ENCODE data around the gene IQGAP3. TPM values are rescaled to one million over a fixed set of nuclear protein-coding genes. Genes with fewer than 3 reads are reported as not detected.
"Not testable (repeated sequence)": the region's sequence is repeated elsewhere in the genome, so short reads cannot be mapped to it uniquely, and the experiment has no call there.

IQGAP3 gene
- polyA plus RNA-seq, 3 donors from 2014 or later, result not detected

DNA sequence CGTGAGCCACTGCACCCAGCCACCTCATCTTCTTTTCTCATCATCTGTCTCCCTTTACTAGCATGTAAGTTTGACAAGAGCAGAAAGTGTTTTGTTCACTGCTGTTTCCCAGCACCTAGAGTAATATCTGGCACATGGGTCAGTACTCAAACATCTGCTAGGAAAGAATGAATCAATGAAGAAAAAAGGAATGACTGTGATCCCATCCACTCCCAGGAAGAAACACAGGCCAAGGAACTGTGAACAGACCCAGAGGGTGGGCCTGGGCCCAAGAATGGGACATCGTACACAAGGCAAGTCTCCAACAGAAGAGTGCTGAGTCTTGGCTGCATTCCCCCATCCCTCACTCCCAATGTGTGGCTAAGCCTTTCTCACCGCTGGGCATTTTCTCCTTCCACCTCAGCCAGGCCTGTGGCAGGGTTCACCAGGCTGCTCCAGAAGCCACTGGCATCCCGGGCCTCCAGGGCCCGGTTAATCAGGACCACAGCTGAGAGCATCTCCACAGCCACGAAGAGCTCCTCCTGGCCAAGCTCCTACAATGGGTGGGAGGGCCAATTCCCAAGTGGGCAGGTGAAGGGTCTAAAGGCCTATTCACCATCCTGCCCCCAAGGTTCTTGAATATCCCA is 18.4 kb downstream of the IQGAP3 start:
- H3K9me3 Mint-ChIP-seq, result no peaks in the 10 kb centered on the region
- no peak overlapping the region for H3K4me3 Mint-ChIP-seq
- no peak for DNase-seq
- H3K27ac Mint-ChIP-seq, result no peak overlapping the region
- peaks cover 0 to 2% of the 10 kb centered on the region in 2 donors for H3K4me1 Mint-ChIP-seq
- peaks cover 0 to 2% (median 0%) of the 10 kb centered on the region in 3 donors for H3K27me3 Mint-ChIP-seq (ENCODE audit: low read depth in 3 of 3)
- peaks cover 0 to 3% (median 0%) of the 10 kb centered on the region in 3 donors for H3K36me3 Mint-ChIP-seq

DNA sequence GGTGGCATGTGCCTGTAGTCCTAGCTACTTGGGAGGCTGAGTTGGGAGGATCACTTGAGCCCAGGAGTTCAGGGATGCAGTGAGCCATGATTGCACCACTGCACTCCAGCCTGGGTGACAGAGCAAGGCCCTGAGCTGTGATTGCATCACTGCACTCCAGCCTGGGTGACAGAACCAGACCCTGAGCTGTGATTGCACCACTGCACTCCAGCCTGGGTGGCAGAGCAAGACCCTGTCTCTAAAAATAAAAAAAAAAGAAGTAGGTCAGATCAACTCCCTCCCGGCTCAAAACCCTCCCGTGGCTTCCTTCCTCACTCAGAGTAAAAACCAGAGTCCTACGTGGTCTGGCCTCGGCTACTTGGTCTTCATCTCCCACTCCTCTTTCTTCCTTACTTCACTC is 19.4 kb downstream of the IQGAP3 start:
- not testable (repeated sequence) for H3K27me3 Mint-ChIP-seq (ENCODE audit: low read depth in 3 of 3); H3K9me3 Mint-ChIP-seq; H3K4me1 Mint-ChIP-seq; DNase-seq; H3K36me3 Mint-ChIP-seq; H3K4me3 Mint-ChIP-seq
- H3K27ac Mint-ChIP-seq, result peak overlapping the region in 1 of 6 donors; percentile 29

DNA sequence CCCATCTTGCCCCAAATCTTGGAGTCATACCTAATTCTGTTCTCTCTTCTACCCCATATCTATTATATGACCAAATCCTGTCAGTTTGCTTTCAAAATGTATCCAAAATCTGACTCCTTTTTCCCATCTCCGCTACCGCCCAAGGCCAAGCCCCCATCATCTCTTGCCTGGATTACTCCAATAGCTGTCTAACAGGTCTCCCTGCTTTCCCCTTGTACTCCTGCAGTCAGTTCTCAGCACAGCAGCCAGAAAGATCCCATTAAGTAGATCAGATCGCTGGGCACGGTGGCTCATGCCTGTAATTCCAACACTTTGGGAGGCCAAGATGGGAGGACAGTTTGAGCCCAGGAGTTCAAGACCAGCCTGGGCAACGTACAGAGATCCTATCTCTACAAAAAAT is 19.8 kb downstream of the IQGAP3 start:
- DNase-seq, result no peak
- peaks cover 0 to 2% of the 10 kb centered on the region in 2 donors for H3K4me1 Mint-ChIP-seq
- H3K9me3 Mint-ChIP-seq, result no peaks in the 10 kb centered on the region
- peaks cover 0 to 3% (median 0%) of the 10 kb centered on the region in 3 donors for H3K36me3 Mint-ChIP-seq
- H3K27me3 Mint-ChIP-seq (ENCODE audit: low read depth in 3 of 3), result peaks cover 0 to 2% (median 0%) of the 10 kb centered on the region in 3 donors
- H3K27ac Mint-ChIP-seq, result peak overlapping the region in 1 of 6 donors; percentile 54
- no peak overlapping the region for H3K4me3 Mint-ChIP-seq

DNA sequence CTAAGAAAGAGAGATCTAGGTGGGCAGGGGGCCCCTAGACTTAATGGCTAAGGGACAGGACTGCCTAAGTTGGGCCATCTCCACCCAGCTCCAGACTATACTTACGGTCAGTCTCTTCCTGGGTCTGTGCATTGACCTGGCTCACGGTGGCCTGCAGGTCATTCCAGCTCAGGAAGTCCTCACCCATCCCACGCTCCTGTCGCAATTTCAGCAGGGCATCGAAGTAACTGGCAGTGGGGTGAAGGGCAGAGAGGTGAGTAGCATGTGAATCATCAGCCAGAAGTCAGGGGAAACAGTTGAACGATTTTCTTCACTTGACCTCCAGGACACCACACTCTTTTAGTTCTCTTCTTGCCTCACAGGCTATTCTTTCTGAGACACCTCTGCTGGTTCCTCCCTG is 20.5 kb downstream of the IQGAP3 start:
- H3K4me3 Mint-ChIP-seq, result no peak overlapping the region
- peaks cover 0 to 2% (median 0%) of the 10 kb centered on the region in 3 donors for H3K27me3 Mint-ChIP-seq (ENCODE audit: low read depth in 3 of 3)
- no peak overlapping the region for H3K27ac Mint-ChIP-seq
- no peaks in the 10 kb centered on the region for H3K9me3 Mint-ChIP-seq
- H3K4me1 Mint-ChIP-seq, result peaks cover 0 to 2% of the 10 kb centered on the region in 2 donors
- no peak for DNase-seq
- H3K36me3 Mint-ChIP-seq, result peaks cover 0 to 3% (median 0%) of the 10 kb centered on the region in 3 donors

DNA sequence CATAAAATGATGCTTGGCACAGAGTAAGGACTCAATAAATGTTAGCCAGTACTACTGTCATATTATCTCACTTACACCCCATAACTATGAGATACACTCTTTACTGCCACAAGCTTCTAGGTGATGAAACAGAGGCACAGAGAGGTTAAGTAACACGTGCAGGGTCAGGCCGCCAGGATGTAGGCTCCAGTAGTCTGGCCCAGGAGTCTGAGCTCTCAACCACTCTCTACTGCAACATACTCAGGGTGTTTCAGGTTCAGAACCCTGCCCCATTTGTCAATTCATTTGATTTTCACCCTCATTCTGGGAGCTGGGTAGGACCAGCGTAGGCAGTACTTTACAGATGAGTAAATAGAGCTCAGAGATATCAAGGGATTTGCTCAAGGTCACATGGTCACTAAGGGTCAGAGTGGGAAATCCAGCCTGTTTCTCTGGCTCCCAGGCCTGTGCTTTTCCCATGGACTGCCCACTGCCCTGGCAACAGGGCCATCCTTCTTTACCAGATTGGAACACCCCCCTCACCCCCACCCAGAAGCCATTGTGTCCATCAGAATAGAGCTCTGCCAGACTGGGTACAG is 21.2 kb downstream of the IQGAP3 start:
- peaks cover 0 to 2% (median 0%) of the 10 kb centered on the region in 3 donors for H3K27me3 Mint-ChIP-seq (ENCODE audit: low read depth in 3 of 3)
- no peak overlapping the region for H3K27ac Mint-ChIP-seq
- no peak overlapping the region for H3K4me3 Mint-ChIP-seq
- H3K4me1 Mint-ChIP-seq, result peaks cover 0 to 2% of the 10 kb centered on the region in 2 donors
- peaks cover 0 to 3% (median 0%) of the 10 kb centered on the region in 3 donors for H3K36me3 Mint-ChIP-seq
- H3K9me3 Mint-ChIP-seq, result no peaks in the 10 kb centered on the region
- no peak for DNase-seq

DNA sequence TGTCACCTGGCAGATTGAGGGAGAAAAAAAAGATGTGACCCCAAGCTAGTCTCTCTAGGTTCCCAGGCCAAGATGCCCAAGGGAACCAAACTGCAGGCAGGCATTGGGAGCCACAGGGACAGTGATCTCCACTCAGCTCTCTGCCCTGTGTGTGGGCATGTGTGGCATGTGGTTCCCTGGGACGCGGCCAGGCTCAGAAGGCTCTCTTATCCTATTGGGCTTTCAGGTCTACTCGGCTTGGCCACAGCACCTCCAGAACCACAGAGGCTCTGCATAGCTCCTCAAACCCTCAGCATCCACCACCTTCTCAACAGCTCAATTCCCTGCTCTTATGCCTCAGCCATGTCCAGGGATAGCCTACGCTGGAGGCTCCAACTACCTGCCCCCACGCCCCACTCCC is 22.0 kb downstream of the IQGAP3 start:
- DNase-seq, result no peak
- Mint-ChIP-seq H3K4me1 (peaks cover 0 to 2% of the 10 kb centered on the region in 2 donors), H3K9me3 (no peaks in the 10 kb centered on the region), H3K27me3 (ENCODE audit: low read depth in 3 of 3) (peaks cover 0 to 2% (median 0%) of the 10 kb centered on the region in 3 donors), H3K36me3 (peaks cover 0 to 3% (median 0%) of the 10 kb centered on the region in 3 donors), H3K4me3 (no peak overlapping the region), H3K27ac (no peak overlapping the region)

DNA sequence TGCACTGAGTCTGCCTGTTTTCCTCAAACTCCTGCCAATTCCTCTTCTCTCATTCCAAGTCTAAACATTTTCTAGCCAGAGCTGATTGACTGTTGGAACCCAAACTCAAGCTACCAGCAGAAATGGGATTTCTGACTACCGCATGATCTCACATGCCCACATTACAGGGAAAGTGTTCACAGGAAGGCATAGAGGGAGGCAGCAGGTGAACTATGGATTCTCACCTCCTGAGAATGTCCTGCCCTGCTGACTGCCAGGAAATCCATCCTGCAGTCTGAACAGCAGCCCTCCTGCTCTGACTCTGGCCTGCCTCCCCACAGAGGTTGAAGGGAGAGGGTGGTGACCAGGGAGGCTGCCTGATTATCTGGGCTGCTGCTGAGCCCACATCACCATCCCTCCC is 22.5 kb downstream of the IQGAP3 start:
- peaks cover 0 to 2% of the 10 kb centered on the region in 2 donors for H3K4me1 Mint-ChIP-seq
- peak overlapping the region in 1 of 6 donors; percentile 61 for H3K27ac Mint-ChIP-seq
- no peaks in the 10 kb centered on the region for H3K27me3 Mint-ChIP-seq (ENCODE audit: low read depth in 3 of 3)
- peaks cover 0 to 3% (median 0%) of the 10 kb centered on the region in 3 donors for H3K36me3 Mint-ChIP-seq
- no peak for DNase-seq
- H3K9me3 Mint-ChIP-seq, result no peaks in the 10 kb centered on the region
- no peak overlapping the region for H3K4me3 Mint-ChIP-seq

DNA sequence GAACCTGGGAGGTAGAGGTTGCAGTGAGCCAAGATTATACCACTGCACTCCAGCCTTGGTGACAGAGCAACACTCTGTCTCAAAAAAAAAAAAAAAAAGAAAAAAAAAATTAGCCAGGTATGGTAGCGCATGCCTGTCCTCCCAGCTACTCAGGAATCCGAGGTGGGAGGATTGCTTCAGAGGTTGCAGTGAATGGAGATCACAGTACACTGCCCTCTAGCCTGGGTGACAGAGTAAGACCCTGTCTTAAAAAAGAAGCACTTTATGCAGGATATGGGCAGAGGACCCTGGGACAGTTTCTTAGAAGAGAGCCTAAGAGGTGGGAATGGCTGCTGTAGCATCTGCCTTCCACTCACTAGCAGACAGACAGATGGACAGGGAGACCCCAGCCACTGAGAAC is 23.0 kb downstream of the IQGAP3 start:
- H3K4me3 Mint-ChIP-seq, result no peak overlapping the region
- DNase-seq, result no peak
- peaks cover 0 to 2% of the 10 kb centered on the region in 2 donors for H3K4me1 Mint-ChIP-seq
- H3K36me3 Mint-ChIP-seq, result peaks cover 0 to 3% (median 0%) of the 10 kb centered on the region in 3 donors
- H3K9me3 Mint-ChIP-seq, result no peaks in the 10 kb centered on the region
- H3K27ac Mint-ChIP-seq, result no peak overlapping the region
- H3K27me3 Mint-ChIP-seq (ENCODE audit: low read depth in 3 of 3), result no peaks in the 10 kb centered on the region

DNA sequence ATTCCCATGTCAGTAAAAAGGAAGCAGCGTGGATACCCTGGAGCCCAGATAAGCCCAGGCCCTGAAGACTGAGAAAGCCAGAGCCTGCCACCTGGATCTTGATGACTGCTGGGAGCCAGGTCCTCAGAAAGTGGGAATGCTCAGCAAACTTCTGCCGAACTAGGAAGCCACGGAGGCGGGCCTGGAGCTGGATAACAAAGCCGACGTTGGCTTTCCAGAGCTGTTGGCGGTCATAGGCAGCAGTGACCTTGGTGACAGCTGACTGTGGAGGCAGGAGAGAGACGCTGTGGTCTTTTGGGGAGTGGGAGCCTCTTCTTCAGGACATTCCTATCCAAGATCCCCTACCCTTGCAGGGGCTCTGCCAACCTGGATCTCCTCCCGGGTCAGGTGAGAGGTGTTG is 24.4 kb downstream of the IQGAP3 start:
- Mint-ChIP-seq H3K4me3 (no peak overlapping the region), H3K36me3 (no peaks in the 10 kb centered on the region), H3K9me3 (no peaks in the 10 kb centered on the region), H3K27me3 (ENCODE audit: low read depth in 3 of 3) (peaks cover 0 to 1% (median 0%) of the 10 kb centered on the region in 3 donors), H3K27ac (no peak overlapping the region), H3K4me1 (no peaks in the 10 kb centered on the region)
- no peak for DNase-seq

DNA sequence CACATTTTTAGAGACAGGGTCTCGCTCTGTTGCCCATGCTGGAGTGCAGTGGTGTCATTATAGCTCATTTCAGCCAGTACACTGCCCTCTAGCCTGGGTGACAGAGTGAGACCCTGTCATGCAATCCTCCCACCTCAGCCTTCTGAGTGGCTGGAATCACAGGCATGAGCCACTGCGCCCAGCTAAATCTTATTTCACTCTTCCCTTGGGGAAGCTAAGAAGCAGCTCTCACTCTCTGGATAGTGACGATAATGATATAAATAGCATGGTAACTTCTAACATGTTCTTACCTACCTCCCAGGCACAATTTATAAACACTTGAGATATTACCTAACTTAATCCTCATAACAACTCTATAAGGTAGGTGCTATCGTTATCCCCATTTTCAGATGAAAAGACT is 24.9 kb downstream of the IQGAP3 start:
- no peaks in the 10 kb centered on the region for H3K4me1 Mint-ChIP-seq
- no peaks in the 10 kb centered on the region for H3K36me3 Mint-ChIP-seq
- no peak for DNase-seq
- H3K9me3 Mint-ChIP-seq, result no peaks in the 10 kb centered on the region
- peak overlapping the region in 1 of 6 donors; percentile 50 for H3K27ac Mint-ChIP-seq
- peaks cover 0 to 1% (median 0%) of the 10 kb centered on the region in 3 donors for H3K27me3 Mint-ChIP-seq (ENCODE audit: low read depth in 3 of 3)
- no peak overlapping the region for H3K4me3 Mint-ChIP-seq

DNA sequence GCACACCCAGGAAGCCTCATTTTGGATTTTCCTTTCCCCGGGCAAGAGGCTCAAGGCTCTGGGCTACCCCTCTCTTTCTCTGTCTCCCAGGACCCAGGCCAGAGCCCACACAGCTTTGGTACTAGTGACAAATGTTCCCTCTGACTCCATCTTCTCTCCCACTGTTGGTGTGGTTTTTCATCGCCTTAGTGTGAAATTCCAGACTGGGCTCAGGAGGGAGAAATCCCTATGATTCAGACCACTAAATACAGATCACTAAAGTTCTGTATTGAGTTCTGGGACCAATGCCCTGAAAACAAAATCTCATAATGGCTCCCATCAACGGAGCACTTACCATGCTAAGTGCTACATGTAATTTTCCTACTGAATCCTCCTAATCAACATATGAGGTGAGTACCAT is 26.1 kb downstream of the IQGAP3 start:
- DNase-seq, result no peak
- Mint-ChIP-seq H3K4me1 (no peaks in the 10 kb centered on the region), H3K27me3 (ENCODE audit: low read depth in 3 of 3) (peaks cover 0 to 2% (median 1%) of the 10 kb centered on the region in 3 donors), H3K27ac (no peak overlapping the region), H3K4me3 (no peak overlapping the region), H3K36me3 (peaks cover 0 to 4% (median 0%) of the 10 kb centered on the region in 3 donors), H3K9me3 (no peaks in the 10 kb centered on the region)

DNA sequence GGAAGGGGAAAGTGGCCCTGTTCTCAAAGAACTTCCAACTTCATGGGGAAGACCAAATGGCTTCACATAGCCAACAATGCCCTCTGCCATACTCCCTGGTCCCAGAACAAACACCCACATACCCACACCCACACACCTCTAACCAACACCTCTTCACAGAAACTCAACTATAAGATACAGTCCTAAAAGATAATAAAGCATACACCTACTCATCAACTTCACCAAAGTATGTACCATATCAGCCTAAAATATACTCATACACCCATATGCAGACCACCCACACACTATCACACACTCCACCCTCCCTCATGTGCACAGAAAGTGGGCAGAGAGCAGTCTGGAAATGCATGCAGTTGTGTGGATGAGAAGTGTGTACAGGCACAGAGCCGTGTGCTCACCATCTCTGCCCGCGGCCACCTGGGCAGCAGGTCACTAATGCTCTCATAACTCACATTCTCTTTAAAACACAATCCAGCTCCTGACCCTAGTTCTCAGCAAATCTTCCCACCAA is 27.7 kb downstream of the IQGAP3 start:
- no peak overlapping the region for H3K4me3 Mint-ChIP-seq
- peaks cover 1 to 2% (median 2%) of the 10 kb centered on the region in 3 donors for H3K27me3 Mint-ChIP-seq (ENCODE audit: low read depth in 3 of 3)
- no peak overlapping the region for H3K27ac Mint-ChIP-seq

DNA sequence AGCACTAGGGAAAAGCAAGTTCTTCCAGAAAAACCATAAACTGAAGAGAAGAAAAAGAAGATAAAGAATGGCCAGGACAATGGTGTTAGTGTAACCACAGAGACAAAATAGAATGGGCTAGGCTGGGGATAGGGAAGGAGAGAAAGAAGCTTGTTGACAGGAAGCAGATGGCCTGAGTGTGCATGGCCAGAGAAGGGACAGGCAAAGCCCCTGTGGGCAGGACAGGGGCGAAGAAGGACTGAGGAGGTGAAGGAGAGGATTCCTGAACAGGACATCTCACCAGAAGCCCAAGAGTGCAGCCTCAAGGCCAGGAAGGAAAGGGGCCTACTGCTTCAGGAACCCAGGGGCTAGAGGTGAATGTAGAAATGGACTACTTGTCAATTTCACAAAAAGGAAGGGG is 29.3 kb downstream of the IQGAP3 start:
- peaks cover 0 to 4% (median 0%) of the 10 kb centered on the region in 3 donors for H3K36me3 Mint-ChIP-seq
- H3K27me3 Mint-ChIP-seq (ENCODE audit: low read depth in 3 of 3), result peaks cover 1 to 2% (median 2%) of the 10 kb centered on the region in 3 donors
- H3K9me3 Mint-ChIP-seq, result no peaks in the 10 kb centered on the region
- H3K4me1 Mint-ChIP-seq, result peaks cover 5 to 9% of the 10 kb centered on the region in 2 donors
- DNase-seq, result no peak
- no peak overlapping the region for H3K4me3 Mint-ChIP-seq
- H3K27ac Mint-ChIP-seq, result peak overlapping the region in 3 of 6 donors; percentile 37 to 83 (median 55)

More for the DNA sequence above, 27.7 kb downstream of the IQGAP3 start:
- H3K9me3 Mint-ChIP-seq, result no peaks in the 10 kb centered on the region
- H3K36me3 Mint-ChIP-seq, result peaks cover 0 to 4% (median 0%) of the 10 kb centered on the region in 3 donors
- no peak for DNase-seq
- peaks cover 3 to 4% of the 10 kb centered on the region in 2 donors for H3K4me1 Mint-ChIP-seq

DNA sequence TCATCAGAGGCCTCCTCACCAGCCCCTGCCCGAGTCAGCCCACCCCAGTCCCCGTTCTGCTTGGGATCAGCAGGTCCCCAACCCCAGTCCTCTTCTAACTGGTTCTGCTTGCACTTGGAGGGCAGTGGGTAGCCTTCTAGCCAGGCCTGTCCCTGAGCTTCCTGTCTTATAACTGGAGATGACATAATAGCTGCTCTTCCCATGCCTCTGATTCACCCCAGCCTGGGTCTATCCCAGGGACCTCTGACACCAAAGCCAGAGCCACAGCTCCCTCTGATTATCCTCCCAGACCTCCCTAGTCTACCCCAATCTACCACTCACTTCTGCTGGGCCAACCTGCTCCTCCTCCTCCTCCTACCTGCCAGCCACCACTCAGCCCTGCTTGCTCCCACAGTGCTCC is 31.4 kb downstream of the IQGAP3 start:
- H3K4me1 Mint-ChIP-seq, result peaks cover 5 to 9% of the 10 kb centered on the region in 2 donors
- H3K36me3 Mint-ChIP-seq, result peaks cover 0 to 4% (median 0%) of the 10 kb centered on the region in 3 donors
- DNase-seq, result no peak
- H3K9me3 Mint-ChIP-seq, result no peaks in the 10 kb centered on the region
- H3K4me3 Mint-ChIP-seq, result no peak overlapping the region
- peak overlapping the region in 1 of 6 donors; percentile 72 for H3K27ac Mint-ChIP-seq
- H3K27me3 Mint-ChIP-seq (ENCODE audit: low read depth in 3 of 3), result peaks cover 1 to 2% (median 2%) of the 10 kb centered on the region in 3 donors
